ENCODE measurements around the gene KNOP1.

GRCh38 chr16:19664166-19664565 is 53.9 kb downstream of the KNOP1 start:
- TF ChIP-seq CTCF (IDR thresholded peaks at IDR 0.05; ENCODE audit: low read depth, low read length, poor library complexity, severe bottlenecking) (no peak), EZH2phosphoT487 (IDR thresholded peaks at IDR 0.05; ENCODE audit: borderline replicate concordance, low read length) (no peak)

All from DOHH2 (cell line).